HUES48 (cell line): Measurements from ENCODE around the gene DLGAP5.

Experiments used
- H3K27ac ChIP-seq: one replicate; pipeline ENCODE4 v1.7.0; 2013; ENCODE audit warnings: low read depth, low read length, inconsistent platforms
- H3K27me3 ChIP-seq: 2 replicates; pipeline ENCODE4 v1.6.1; 2013; ENCODE audit warnings: mild to moderate bottlenecking, low read length; ENCODE audit not compliant: control insufficient read depth, insufficient read depth
- H3K36me3 ChIP-seq: 2 replicates; pipeline ENCODE4 v1.6.1; 2013; ENCODE audit warnings: low read length; ENCODE audit not compliant: control insufficient read depth, insufficient read depth
- H3K4me1 ChIP-seq: 2 replicates; pipeline ENCODE4 v1.6.1; 2013; ENCODE audit warnings: mild to moderate bottlenecking, low read length; ENCODE audit not compliant: control insufficient read depth, insufficient read depth
- H3K4me3 ChIP-seq: 2 replicates; pipeline ENCODE4 v1.5.1; 2013; ENCODE audit warnings: mild to moderate bottlenecking, low read depth, low read length
- H3K9ac ChIP-seq: 2 replicates; pipeline ENCODE4 v1.6.1; 2013; ENCODE audit warnings: mild to moderate bottlenecking, low read depth, low read length, moderate library complexity
- H3K9me3 ChIP-seq: 2 replicates; pipeline ENCODE4 v1.6.1; 2013; ENCODE audit warnings: low read length; ENCODE audit not compliant: control insufficient read depth, insufficient read depth

The DLGAP5 gene

DNA sequence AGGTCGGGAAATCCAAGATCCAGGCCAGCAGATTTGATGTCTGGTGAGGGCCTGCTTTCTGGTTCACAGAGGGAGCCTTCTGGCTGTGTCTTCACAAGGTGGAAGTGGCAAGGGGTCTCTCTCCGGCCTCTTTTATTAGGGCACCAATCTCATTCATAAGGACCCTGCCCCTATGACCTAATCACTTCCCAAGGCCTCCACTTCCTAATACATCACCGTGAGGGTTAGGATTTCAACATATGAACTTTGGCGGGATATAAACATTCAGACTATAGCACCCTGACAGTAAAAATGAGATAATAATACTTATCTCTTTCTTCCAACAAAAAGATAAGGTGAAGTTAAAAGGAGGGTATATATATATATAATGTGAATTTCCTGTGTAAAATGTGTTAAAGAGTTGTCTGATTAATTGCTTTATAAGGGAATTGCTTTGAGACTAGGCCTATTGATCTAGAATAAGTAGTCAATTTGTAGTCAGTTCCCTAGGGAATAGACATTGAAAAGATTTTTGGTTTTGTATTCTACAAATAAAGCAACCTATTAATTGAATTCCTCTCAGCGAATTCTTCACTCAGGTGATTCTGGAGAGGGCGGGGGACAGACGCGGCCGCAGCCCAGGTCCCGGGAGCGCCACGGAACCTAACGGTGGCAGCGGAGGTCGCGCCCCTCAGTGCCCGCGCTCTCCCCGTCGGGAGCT, 62.8 kb downstream of the DLGAP5 start:
- no peak overlapping the region for H3K27ac ChIP-seq
- H3K4me1 ChIP-seq = no peaks in the 10 kb centered on the region
- no peak overlapping the region for H3K9ac ChIP-seq
- no peaks in the 10 kb centered on the region for H3K36me3 ChIP-seq
- H3K27me3 ChIP-seq = peaks cover 45% of the 10 kb centered on the region
- no peaks in the 10 kb centered on the region for H3K9me3 ChIP-seq
- peak overlapping the region; percentile 71 for H3K4me3 ChIP-seq

DNA sequence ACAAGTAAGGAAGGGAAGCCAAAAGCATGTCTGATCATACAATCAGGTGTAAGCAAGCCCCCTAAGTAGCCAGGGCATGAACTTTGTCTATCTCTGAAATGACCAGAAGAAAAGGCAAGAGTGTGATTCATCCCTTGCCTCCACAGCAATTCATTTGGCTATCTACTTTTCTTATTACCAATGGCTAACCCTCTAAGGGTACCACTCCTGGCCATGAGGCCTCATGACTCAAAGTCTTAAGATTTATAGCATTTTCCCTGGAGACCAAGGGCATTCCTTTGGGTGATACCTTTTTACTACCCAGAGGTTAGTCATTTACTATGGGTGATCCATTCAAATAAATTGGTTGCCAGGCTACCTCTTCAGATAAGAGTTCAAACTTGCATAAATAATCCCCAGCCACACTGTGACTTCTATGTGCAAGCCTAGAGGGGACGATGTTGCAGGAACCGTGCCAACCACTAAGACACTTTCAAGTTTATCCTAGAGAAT, 63.9 kb downstream of the DLGAP5 start:
- Histone ChIP-seq H3K4me3 (no peak overlapping the region), H3K9me3 (no peaks in the 10 kb centered on the region), H3K9ac (no peak overlapping the region), H3K4me1 (no peaks in the 10 kb centered on the region), H3K27ac (no peak overlapping the region), H3K27me3 (peaks cover 45% of the 10 kb centered on the region), H3K36me3 (no peaks in the 10 kb centered on the region)

DNA sequence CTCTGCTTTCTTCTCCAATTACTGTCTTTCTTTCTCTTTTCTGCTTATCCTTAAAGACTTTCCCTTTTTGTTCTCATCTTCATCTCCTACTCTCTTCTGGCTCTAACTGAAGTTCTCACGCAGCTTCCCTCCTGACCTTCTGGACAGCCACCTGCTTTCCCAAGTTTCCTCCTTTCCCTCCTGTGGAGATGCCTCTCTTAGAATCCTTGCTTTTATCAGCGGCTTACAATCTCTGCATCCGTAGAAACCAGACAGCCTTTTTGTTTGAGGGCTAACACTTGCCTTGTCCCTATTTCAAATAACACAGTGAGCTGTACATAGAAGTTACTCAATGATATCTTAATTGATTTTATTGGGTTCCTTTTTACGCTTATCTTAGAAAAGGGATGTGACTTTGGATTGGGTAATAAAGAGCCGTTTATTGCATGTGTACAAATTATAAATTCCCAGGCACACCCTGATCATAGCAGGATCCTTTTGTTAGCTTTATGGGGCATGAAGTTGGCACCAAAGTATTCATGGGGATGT, 64.4 kb downstream of the DLGAP5 start:
- Histone ChIP-seq H3K27ac (no peak overlapping the region), H3K36me3 (no peaks in the 10 kb centered on the region), H3K4me3 (no peak overlapping the region), H3K9ac (no peak overlapping the region), H3K27me3 (peaks cover 45% of the 10 kb centered on the region), H3K9me3 (no peaks in the 10 kb centered on the region), H3K4me1 (no peaks in the 10 kb centered on the region)

DNA sequence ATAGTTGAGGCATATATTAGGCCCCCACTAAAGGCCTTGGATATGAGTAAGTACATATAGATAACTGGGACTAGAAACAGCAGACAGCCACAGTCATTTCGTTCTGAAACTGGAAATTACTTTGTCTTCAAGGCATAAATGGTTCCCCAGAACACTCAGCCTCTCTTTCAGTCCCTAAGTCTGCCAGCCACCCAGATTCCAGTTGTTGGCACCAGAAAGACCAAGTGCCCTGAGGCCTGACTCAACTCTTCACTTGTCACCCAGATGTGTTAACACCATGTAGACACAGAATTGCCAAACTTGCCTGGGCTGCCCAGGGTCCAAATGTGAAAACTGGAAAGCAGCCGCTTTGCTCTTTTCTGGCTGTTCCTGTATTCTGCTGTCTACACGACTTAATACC, 65.4 kb downstream of the DLGAP5 start:
- peaks cover under 1% of the 10 kb centered on the region; the same call in 1 of the 2 replicates for H3K4me1 ChIP-seq
- H3K4me3 ChIP-seq = no peak overlapping the region
- H3K27me3 ChIP-seq = peaks cover 41% of the 10 kb centered on the region
- no peak overlapping the region for H3K9ac ChIP-seq
- no peak overlapping the region for H3K27ac ChIP-seq
- H3K36me3 ChIP-seq = no peaks in the 10 kb centered on the region
- no peaks in the 10 kb centered on the region for H3K9me3 ChIP-seq

DNA sequence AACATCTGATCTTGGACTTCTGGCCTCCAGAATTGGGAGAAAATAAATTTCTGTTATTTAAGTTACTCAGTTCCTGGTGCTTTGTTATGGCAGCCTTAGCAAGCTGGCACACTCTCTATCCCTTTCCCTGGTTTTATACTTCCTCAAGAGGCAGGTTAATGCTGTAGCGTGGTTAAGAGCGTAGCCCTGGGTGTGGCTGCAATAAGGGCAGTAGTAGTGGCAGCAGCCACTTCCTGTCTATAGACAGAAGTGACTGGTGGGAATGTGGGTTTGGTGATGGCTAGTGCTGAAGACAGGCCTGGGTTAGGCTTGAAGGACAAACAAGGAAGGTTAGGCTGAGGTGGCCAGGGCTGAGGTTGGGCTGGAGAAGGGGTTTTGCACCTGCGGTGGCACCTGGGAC, 66.0 kb downstream of the DLGAP5 start:
- no peak overlapping the region for H3K9ac ChIP-seq
- no peak overlapping the region for H3K27ac ChIP-seq
- H3K27me3 ChIP-seq = peaks cover 37% of the 10 kb centered on the region
- no peak overlapping the region for H3K4me3 ChIP-seq
- no peaks in the 10 kb centered on the region for H3K9me3 ChIP-seq
- no peaks in the 10 kb centered on the region for H3K36me3 ChIP-seq
- peaks cover 4% of the 10 kb centered on the region; the same call in 1 of the 2 replicates for H3K4me1 ChIP-seq

DNA sequence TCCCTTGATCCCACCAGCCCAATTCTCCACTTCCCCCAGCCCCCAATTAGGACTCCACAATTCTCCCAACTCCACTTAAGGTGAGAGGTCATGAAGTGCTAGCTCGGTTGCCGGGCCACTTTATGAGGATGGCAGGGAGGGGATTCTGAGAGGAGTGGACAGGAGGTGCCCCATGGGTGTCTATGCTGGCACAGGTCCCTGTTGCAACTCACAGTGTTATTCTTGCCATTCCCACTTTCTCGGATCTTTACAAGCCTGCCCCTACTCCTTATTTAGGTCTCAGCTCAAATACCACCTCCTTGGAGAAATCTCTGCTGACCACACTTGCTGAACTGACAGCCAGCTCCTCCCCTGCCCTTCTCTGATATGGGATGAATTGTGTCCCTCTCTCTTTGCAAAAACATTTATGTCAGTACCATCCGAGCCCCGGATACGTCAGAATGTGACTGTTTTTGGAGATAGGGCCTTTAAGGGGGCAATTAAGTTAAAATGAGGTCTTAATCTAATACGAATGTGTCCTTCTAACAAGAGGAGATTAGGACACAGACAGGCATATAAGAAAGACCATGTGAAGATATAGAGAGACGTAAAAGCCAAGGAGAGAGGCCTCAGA, 66.5 kb downstream of the DLGAP5 start:
- Histone ChIP-seq H3K9me3 (no peaks in the 10 kb centered on the region), H3K27ac (no peak overlapping the region), H3K9ac (no peak overlapping the region), H3K4me3 (no peak overlapping the region), H3K4me1 (peaks cover 4% of the 10 kb centered on the region; the same call in 1 of the 2 replicates), H3K36me3 (no peaks in the 10 kb centered on the region), H3K27me3 (peaks cover 31% of the 10 kb centered on the region)

DNA sequence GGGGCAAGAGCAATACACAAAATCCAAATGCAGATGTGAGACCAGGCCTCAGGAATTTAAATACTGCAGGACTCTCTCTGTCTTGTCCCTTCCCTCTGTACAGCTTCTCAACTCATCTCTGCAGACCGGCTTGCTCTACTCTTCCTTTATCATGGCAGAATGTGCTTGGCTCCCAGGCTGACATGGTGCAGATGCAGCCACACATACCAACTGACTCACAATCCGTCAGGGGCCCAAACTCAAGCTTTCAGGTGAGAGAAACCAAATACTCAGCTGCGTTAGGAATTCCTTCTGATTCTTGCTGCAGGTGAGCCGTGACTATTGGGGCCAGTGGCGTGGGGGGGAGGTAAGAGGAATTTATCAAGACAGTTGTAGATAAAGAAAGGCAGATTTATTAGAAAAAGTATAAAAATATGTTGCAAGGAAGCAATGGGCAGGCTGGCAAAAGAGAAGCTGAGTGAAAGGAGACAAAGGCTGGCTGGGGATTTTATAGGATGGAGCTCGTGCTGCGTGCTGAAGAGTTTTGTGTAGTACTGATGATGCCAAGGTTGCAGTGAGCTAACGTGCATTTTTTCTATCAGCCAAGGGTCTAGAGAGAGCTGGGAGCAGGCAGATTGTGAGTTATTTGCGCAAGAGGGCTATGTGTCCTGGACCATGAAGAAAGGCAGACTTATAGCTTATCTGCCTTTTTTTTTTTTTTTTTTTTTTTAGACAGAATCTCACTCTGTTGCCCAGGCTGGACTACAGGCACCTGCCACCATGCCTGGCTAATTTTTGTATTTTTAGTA, 67.3 kb downstream of the DLGAP5 start:
- Histone ChIP-seq H3K4me3 (no peak overlapping the region), H3K9me3 (no peaks in the 10 kb centered on the region), H3K36me3 (no peaks in the 10 kb centered on the region), H3K4me1 (peaks cover 4% of the 10 kb centered on the region; the same call in 1 of the 2 replicates), H3K27me3 (peaks cover 23% of the 10 kb centered on the region), H3K9ac (no peak overlapping the region), H3K27ac (no peak overlapping the region)

DNA sequence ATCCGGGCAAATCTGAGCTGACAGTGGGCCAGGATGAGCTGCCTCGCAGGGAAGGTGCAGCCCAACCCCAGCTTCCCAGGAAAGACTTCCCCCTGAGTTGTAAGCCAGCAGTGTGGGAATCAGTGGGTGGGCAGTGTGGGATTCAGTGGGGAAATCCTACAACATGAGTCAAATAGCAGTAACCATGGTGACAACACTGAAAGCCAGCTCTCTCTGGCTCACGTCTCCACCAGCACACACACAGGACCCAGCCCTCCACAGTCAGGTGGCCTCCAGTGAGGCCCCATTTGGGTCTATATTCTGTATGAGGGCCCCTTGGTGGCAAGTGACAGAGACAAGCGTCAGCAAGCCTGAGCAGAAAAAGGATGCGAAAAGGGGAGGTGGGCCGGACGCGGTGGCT, 68.3 kb downstream of the DLGAP5 start:
- Histone ChIP-seq H3K27me3 (peaks cover 14% of the 10 kb centered on the region), H3K4me3 (no peak overlapping the region), H3K9ac (no peak overlapping the region), H3K9me3 (no peaks in the 10 kb centered on the region), H3K4me1 (peaks cover 4% of the 10 kb centered on the region; the same call in 1 of the 2 replicates), H3K27ac (no peak overlapping the region), H3K36me3 (no peaks in the 10 kb centered on the region)

DNA sequence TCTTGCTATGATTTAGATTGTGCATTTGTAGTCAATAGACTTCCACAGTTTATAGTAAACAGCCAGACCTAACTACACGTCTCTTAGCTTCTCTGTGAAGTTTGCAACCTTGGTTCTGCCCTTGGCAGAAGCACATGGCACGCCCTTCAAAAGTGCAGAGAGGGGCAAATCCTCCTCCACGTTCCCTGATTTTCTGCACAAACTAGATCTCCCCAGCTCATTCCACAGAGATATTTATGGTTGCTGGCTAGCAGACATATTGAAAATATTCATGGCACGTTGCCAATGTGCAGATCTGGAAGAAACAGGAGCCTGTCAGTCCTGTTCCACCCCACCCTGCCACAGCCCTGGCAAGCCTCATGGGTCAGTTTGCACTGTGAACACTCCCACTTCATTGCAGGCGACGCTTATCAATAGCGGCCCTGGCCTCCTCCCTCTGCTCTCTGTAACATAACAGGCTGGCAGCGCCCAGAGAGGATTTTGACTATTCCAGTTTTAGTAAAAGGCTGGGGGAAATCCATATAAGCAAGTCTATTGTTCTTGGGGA, 68.9 kb downstream of the DLGAP5 start:
- H3K27ac ChIP-seq = no peak overlapping the region
- H3K9ac ChIP-seq = no peak overlapping the region

DNA sequence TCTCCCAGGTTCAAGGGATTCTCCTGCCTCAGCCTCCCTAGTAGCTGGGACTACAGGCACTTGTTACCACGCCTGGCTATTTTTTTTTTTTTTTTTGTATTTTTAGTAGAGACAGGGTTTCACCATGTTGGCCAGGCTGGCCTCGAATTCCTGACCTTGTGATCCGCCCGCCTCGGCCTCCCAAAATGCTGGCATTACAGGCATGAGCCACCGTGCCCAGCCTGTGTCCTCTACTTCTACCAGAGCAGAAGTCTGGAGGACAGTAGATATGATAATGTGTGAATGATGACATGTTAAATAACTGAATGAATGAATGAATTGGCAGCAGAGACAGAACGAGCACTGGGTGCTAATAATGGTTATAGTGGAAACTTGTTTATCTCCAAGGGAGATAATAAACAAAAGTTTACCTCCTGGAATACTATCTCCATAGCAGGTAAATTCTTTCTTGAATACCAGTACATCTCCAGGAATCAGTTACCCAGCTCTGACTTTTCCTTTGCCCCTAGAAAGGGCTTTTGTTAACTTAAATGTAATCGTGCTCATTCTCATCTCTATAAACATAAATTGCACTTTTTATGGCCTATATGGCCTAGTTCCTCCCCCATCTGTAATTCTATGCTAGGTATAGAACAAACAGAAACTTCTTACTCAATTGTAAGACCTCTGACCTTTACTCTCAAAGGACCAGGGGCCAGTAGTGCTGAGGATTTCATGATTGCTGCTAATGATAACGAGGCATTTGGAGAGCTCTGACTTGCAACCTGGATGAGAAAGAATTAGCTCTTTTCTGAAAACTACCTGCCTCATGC, 69.6 kb downstream of the DLGAP5 start:
- Histone ChIP-seq H3K4me3 (no peak overlapping the region), H3K27ac (no peak overlapping the region), H3K9ac (no peak overlapping the region), H3K4me1 (peaks cover 4% of the 10 kb centered on the region; the same call in 1 of the 2 replicates), H3K36me3 (no peaks in the 10 kb centered on the region), H3K9me3 (no peaks in the 10 kb centered on the region), H3K27me3 (peaks cover under 1% of the 10 kb centered on the region)

More for the DNA sequence above, 68.9 kb downstream of the DLGAP5 start:
- H3K9me3 ChIP-seq = no peaks in the 10 kb centered on the region
- peaks cover 4% of the 10 kb centered on the region; the same call in 1 of the 2 replicates for H3K4me1 ChIP-seq
- H3K36me3 ChIP-seq = no peaks in the 10 kb centered on the region
- H3K27me3 ChIP-seq = peaks cover 8% of the 10 kb centered on the region
- no peak overlapping the region for H3K4me3 ChIP-seq
